ENCODE results near the gene CMTM3. TPM values are rescaled to one million over a fixed set of nuclear protein-coding genes. Genes with fewer than 3 reads are reported as not detected.

The CMTM3 gene
- total and polyA plus RNA-seq, 7 donors = 2.6 to 7.6 (median 4.8) TPM

- 71 to 75% (median 73%) methylated on average over 7 of the region's 7 CpGs for WGBS, 3 donors
- TF ChIP-seq, protein P1, sequence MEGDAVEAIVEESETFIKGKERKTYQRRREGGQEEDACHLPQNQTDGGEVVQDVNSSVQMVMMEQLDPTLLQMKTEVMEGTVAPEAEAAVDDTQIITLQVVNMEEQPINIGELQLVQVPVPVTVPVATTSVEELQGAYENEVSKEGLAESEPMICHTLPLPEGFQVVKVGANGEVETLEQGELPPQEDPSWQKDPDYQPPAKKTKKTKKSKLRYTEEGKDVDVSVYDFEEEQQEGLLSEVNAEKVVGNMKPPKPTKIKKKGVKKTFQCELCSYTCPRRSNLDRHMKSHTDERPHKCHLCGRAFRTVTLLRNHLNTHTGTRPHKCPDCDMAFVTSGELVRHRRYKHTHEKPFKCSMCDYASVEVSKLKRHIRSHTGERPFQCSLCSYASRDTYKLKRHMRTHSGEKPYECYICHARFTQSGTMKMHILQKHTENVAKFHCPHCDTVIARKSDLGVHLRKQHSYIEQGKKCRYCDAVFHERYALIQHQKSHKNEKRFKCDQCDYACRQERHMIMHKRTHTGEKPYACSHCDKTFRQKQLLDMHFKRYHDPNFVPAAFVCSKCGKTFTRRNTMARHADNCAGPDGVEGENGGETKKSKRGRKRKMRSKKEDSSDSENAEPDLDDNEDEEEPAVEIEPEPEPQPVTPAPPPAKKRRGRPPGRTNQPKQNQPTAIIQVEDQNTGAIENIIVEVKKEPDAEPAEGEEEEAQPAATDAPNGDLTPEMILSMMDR (IDR thresholded peaks at IDR 0.05) = peak; percentile 51
- no peaks in the 10 kb centered on the region for H3K36me3 ChIP-seq (ENCODE audit: insufficient read depth in 1 of 2, low read depth in 1 of 2)
- no peak for DNase-seq
- no peak overlapping the region for H3K4me3 ChIP-seq
- no peaks in the 10 kb centered on the region for H3K9me3 ChIP-seq
- peak in 3 of 4 donors; percentile 42 to 70 (median 53) for ATAC-seq
- intact Hi-C loops (cut with DNase I) = loop anchor here (2.0 to 10.0 kb wide), 3 partner anchors 34 to 205 kb away; partner anchors contain the start of genes CMTM4 (in 1 of the 2) and DYNC1LI2 (in 1 of the 2)
- no peak overlapping the region for H3K27ac ChIP-seq
- H3K4me1 ChIP-seq = peaks cover 15% of the 10 kb centered on the region
- no peaks in the 10 kb centered on the region for H3K27me3 ChIP-seq (ENCODE audit: insufficient read depth in 3 of 3, low read length in 2 of 3)
Measured at GRCh38 chr16:66662445-66663194, 58.1 kb downstream of the CMTM3 start.

Other genes starting within 250 kb of the CMTM3 start
- gene CDH5, start 238.0 kb upstream of the CMTM3 start, total RNA-seq = 10 to 100 TPM; 21.4 to 48.4 (median 37.0) TPM
- gene CDH5, start 238.0 kb upstream of the CMTM3 start, polyA plus RNA-seq = 10 to 100 TPM; 15.1 to 22.2 (median 17.7) TPM
- not detected for gene BEAN1, start 177.4 kb upstream of the CMTM3 start, total RNA-seq
- under 1 TPM in 2 of 3 donors, not detected in 1; 0.01 to 0.08 TPM for gene BEAN1, start 177.4 kb upstream of the CMTM3 start, polyA plus RNA-seq
- gene TK2, start 54.6 kb upstream of the CMTM3 start, total RNA-seq = 10 to 100 TPM; 10.0 to 14.7 (median 12.2) TPM
- 1 to 10 TPM; 4.0 to 9.2 (median 7.4) TPM for gene TK2, start 54.6 kb upstream of the CMTM3 start, polyA plus RNA-seq
- 1 to 10 TPM; 4.1 to 8.7 (median 6.4) TPM for gene CKLF, start 52.1 kb upstream of the CMTM3 start, total RNA-seq
- gene CKLF, start 52.1 kb upstream of the CMTM3 start, polyA plus RNA-seq = 10 to 100 TPM in 2 of 3 donors, 1 to 10 TPM in 1; 5.4 to 21.1 (median 14.8) TPM
- gene CMTM1, start 38.3 kb upstream of the CMTM3 start, total RNA-seq = 1 to 10 TPM in 1 of 4 donors, under 1 TPM in 1, not detected in 2; 0.76 to 1.1 TPM
- under 1 TPM in 2 of 3 donors, not detected in 1; 0.04 to 0.25 TPM for gene CMTM1, start 38.3 kb upstream of the CMTM3 start, polyA plus RNA-seq
- not detected for gene CMTM2, start 25.2 kb upstream of the CMTM3 start, total RNA-seq
- under 1 TPM in 1 of 3 donors, not detected in 2; 0.17 TPM for gene CMTM2, start 25.2 kb upstream of the CMTM3 start, polyA plus RNA-seq
- 10 to 100 TPM in 1 of 4 donors, 1 to 10 TPM in 3; 7.7 to 10.3 (median 9.1) TPM for gene CMTM4, start 92.0 kb downstream of the CMTM3 start, total RNA-seq
- gene CMTM4, start 92.0 kb downstream of the CMTM3 start, polyA plus RNA-seq = 1 to 10 TPM; 2.3 to 4.1 (median 2.4) TPM
- gene DYNC1LI2, start 146.9 kb downstream of the CMTM3 start, total RNA-seq = 10 to 100 TPM; 60.4 to 68.7 (median 64.8) TPM
- gene DYNC1LI2, start 146.9 kb downstream of the CMTM3 start, polyA plus RNA-seq = 10 to 100 TPM; 30.8 to 76.0 (median 38.3) TPM
- under 1 TPM in 1 of 4 donors, not detected in 3; 0.26 TPM for gene TERB1, start 196.9 kb downstream of the CMTM3 start, total RNA-seq
- not detected for gene TERB1, start 196.9 kb downstream of the CMTM3 start, polyA plus RNA-seq
- 10 to 100 TPM; 23.8 to 34.4 (median 30.8) TPM for gene NAE1, start 226.3 kb downstream of the CMTM3 start, total RNA-seq
- gene NAE1, start 226.3 kb downstream of the CMTM3 start, polyA plus RNA-seq = 10 to 100 TPM; 22.7 to 46.1 (median 33.0) TPM
- not detected for gene CA7, start 239.7 kb downstream of the CMTM3 start, total RNA-seq
- under 1 TPM in 1 of 3 donors, not detected in 2; 0.05 TPM for gene CA7, start 239.7 kb downstream of the CMTM3 start, polyA plus RNA-seq